ENCODE measurements around the gene PRSS36. TPM values are rescaled to one million over a fixed set of nuclear protein-coding genes. Genes with fewer than 3 reads are reported as not detected.

PRSS36 gene
- total and polyA plus RNA-seq, 10 donors: 0.70 to 2.6 (median 1.5) TPM; not detected in 1

DNA sequence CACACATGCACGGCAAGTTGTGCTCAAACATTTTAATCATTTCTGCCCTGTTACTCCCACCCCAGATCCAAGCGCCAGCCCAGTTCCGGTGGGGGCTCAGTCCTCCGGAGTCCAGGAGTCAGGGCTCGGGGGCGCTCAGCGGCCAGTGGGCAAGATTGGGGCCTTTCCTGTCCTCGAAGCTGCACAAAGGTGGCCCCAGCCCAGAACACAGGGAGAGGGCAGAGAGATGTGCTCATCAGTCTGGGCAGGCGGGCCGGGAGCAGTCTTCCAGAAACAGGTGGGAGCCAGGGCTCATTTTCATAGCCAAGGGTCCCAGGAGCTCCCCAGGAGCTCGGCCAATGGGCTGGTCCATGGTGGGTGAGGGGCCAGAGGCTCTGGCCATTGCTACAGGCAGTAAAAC is 18.4 kb downstream of the PRSS36 start:
- no peak for DNase-seq
- intact Hi-C loops (cut with DNase I; ENCODE audit: low total_unique reads): no loop called here
- TF ChIP-seq CTCF (IDR thresholded peaks at IDR 0.05 in 8 of 11, conservative IDR thresholded peaks at IDR 0.05 in 3 of 11) (no peak), POLR2A (IDR thresholded peaks at IDR 0.05) (no peak), POLR2AphosphoS5 (IDR thresholded peaks at IDR 0.05) (no peak)
- peaks cover 0 to 71% (median 53%) of the 10 kb centered on the region in 6 donors for H3K36me3 ChIP-seq
- H3K4me3 ChIP-seq: no peak overlapping the region
- H3K9me3 ChIP-seq: no peaks in the 10 kb centered on the region
- peak overlapping the region in 2 of 8 donors; percentile 92 to 99 for H3K27ac ChIP-seq
- H3K4me1 ChIP-seq: peaks cover 0 to 70% (median 30%) of the 10 kb centered on the region in 6 donors
- no peaks in the 10 kb centered on the region for H3K27me3 ChIP-seq (replicated peaks in 1 of 7)
- 89 to 97% (median 96%) methylated on average over 8 to 11 of the region's 11 CpGs for WGBS, 5 donors

GRCh38 chr16:31130899-31131298 is 19.0 kb downstream of the PRSS36 start:
- intact Hi-C loops (cut with DNase I; ENCODE audit: low total_unique reads): no loop called here
- peaks cover 0 to 76% (median 53%) of the 10 kb centered on the region in 6 donors for H3K36me3 ChIP-seq

DNA sequence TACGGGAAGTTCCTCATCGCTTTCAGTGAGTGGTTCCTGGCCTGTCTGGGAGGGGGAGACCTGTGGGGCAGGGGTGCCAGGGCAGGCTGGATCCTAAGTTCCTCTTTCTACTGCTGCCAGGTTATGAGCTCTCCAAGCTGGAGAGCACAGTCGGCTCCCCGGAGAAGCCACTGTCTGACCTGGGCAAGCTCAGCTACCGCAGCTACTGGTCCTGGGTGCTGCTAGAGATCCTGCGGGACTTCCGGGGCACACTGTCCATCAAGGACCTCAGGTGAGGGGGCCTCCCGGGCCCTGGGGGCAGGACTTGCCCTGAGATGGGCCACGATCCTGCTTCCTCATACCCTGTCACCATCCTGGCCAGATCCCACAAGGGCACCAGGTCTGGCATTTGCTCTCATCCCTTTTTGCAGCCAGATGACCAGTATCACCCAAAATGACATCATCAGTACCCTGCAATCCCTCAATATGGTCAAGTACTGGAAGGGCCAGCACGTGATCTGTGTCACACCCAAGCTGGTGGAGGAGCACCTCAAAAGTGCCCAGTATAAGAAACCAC is 19.5 kb downstream of the PRSS36 start:
- 56 to 82% (median 78%) methylated on average over 7 to 10 of the region's 10 CpGs for WGBS, 5 donors
- Histone ChIP-seq H3K27me3 (replicated peaks in 1 of 7) (no peaks in the 10 kb centered on the region), H3K4me1 (peaks cover 0 to 75% (median 29%) of the 10 kb centered on the region in 6 donors), H3K36me3 (peaks cover 0 to 81% (median 53%) of the 10 kb centered on the region in 6 donors), H3K4me3 (peak overlapping the region in 1 of 8 donors; percentile 55), H3K27ac (peak overlapping the region in 7 of 8 donors; percentile 85 to 99 (median 91)), H3K9me3 (no peaks in the 10 kb centered on the region)
- TF ChIP-seq POLR2AphosphoS5 (IDR thresholded peaks at IDR 0.05) (peak in 2 of 3 donors; percentile 5 to 41), POLR2A (IDR thresholded peaks at IDR 0.05) (no peak), CTCF (IDR thresholded peaks at IDR 0.05 in 8 of 11, conservative IDR thresholded peaks at IDR 0.05 in 3 of 11) (no peak)
- peak; percentile 90 for DNase-seq
- intact Hi-C loops (cut with DNase I; ENCODE audit: low total_unique reads): no loop called here

More at GRCh38 chr16:31130899-31131298, 19.0 kb downstream of the PRSS36 start:
- H3K9me3 ChIP-seq: no peaks in the 10 kb centered on the region
- H3K4me1 ChIP-seq: peaks cover 0 to 75% (median 30%) of the 10 kb centered on the region in 6 donors
- H3K27me3 ChIP-seq (replicated peaks in 1 of 7): no peaks in the 10 kb centered on the region
- TF ChIP-seq POLR2AphosphoS5 (IDR thresholded peaks at IDR 0.05) (no peak), CTCF (IDR thresholded peaks at IDR 0.05 in 8 of 11, conservative IDR thresholded peaks at IDR 0.05 in 3 of 11) (no peak), POLR2A (IDR thresholded peaks at IDR 0.05) (no peak)
- peak overlapping the region in 1 of 8 donors; percentile 55 for H3K4me3 ChIP-seq
- DNase-seq: no peak
- WGBS, 5 donors: 88 to 98% (median 90%) methylated on average over 5 to 6 of the region's 6 CpGs
- H3K27ac ChIP-seq: peak overlapping the region in 4 of 8 donors; percentile 91 to 99 (median 92)

DNA sequence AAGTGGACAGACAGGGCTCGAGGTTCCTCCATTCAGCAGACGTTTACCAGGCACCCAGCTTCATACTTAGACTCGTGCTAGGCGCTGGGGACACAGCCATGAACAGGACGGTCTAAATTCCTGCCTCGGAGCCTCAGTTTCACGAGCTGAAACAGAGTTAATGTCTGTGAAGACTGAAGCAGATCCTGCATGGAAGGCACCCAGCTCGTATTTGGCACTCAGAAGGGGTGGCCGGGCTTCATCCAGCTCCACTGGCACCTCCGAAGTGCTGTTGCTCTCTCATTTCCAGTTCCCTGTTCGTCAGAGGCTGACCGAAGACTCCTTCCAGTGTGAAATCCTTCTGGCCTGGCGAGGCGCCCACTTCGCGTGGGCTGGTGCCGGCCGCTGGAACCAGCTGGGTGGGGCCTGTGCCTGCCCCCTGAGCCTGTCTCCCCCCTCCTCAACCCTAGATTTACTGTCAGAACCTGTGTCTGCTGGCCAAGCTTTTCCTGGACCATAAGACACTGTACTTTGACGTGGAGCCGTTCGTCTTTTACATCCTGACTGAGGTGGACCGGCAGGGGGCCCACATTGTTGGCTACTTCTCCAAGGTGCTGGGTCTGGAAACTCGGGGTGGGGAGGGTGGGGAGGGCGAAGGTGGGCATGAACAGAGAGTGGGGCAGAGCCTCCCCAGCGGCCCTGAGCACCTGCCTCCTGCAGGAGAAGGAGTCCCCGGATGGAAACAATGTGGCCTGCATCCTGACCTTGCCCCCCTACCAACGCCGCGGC is 20.1 kb downstream of the PRSS36 start:
- WGBS, 5 donors: 44 to 68% (median 53%) methylated on average over 23 to 29 of the region's 29 CpGs
- intact Hi-C loops (cut with DNase I; ENCODE audit: low total_unique reads): no loop called here
- Histone ChIP-seq H3K9me3 (no peaks in the 10 kb centered on the region), H3K4me3 (peak overlapping the region in 1 of 8 donors; percentile 55), H3K36me3 (peaks cover 0 to 87% (median 57%) of the 10 kb centered on the region in 6 donors), H3K27ac (peak overlapping the region; percentile 60 to 99 (median 91)), H3K27me3 (replicated peaks in 1 of 7) (no peaks in the 10 kb centered on the region), H3K4me1 (peaks cover 0 to 68% (median 27%) of the 10 kb centered on the region in 6 donors)
- peak in 2 of 3 donors; percentile 36 to 66 for TF ChIP-seq POLR2AphosphoS5 (IDR thresholded peaks at IDR 0.05)
- TF ChIP-seq CTCF (IDR thresholded peaks at IDR 0.05 in 8 of 11, conservative IDR thresholded peaks at IDR 0.05 in 3 of 11): no peak
- DNase-seq: peak; percentile 83
